ENCODE results near the gene SLC35C1.

DNA sequence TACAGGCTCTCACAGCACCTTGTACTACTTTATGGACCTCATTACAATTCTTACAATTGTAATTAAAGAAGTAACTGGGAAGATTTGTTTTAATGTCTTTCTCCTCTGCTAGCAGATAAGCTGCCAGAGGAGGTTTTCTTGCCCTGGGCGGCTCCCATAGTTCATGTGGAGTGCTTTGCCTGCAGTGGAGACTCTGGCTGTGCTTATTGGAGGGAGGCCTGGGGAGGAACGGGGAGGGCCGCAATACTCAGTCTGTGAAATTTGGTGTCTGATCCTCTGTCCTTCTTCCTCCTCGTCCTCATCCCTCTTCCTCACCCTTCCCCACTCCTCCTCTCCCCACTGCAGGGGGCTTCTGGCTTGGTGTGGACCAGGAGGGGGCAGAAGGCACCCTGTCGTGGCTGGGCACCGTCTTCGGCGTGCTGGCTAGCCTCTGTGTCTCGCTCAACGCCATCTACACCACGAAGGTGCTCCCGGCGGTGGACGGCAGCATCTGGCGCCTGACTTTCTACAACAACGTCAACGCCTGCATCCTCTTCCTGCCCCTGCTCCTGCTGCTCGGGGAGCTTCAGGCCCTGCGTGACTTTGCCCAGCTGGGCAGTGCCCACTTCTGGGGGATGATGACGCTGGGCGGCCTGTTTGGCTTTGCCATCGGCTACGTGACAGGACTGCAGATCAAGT is 5.6 kb downstream of the SLC35C1 start:
- no peak for TF ChIP-seq POLR2A (IDR thresholded peaks at IDR 0.05)
- TF ChIP-seq CTCF (IDR thresholded peaks at IDR 0.05): no peak
